ENCODE results near the gene NDUFS1.
"Not testable (repeated sequence)": the region's sequence is repeated elsewhere in the genome, so short reads cannot be mapped to it uniquely, and the experiment has no call there.

Gene NDUFS1

DNA sequence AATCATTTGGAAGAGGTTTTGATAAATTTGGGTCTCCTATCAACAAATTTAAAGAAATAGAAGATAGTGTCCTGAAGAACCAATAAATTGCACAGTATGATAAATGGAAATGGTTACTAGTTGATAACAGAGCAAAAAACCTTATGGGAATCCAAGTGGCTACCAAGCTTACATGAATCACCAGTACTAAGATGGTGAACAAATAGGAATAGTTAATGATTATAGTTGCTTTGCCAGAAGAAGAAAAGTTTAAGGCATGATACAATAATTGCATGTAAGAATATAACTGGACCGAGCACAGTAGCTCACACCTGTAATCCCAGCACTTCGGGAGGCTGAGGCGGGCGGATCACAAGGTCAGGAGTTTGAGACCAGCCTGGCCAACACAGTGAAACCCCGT lies 53.7 kb downstream of the NDUFS1 start:
- H3K27me3 ChIP-seq (ENCODE audit: control insufficient read depth, insufficient read depth, low read length): no peaks in the 10 kb centered on the region
- WGBS (ENCODE audit: insufficient coverage, insufficient read length): no CpG with 5 or more reads among the region's 5 CpGs
- no peaks in the 10 kb centered on the region for H3K9me3 ChIP-seq (ENCODE audit: control insufficient read depth, insufficient read depth, low read length)
- H3K4me1 ChIP-seq (ENCODE audit: control insufficient read depth, insufficient read depth, low read length): no peaks in the 10 kb centered on the region
- no peak for DNase-seq (ENCODE audit: low read depth, low spot score)
- no peaks in the 10 kb centered on the region for H3K36me3 ChIP-seq (ENCODE audit: control insufficient read depth, insufficient read depth, low read length)
- H3K4me3 ChIP-seq (ENCODE audit: low read length): no peak overlapping the region
- H3K27ac ChIP-seq (ENCODE audit: low read length): no peak overlapping the region

DNA sequence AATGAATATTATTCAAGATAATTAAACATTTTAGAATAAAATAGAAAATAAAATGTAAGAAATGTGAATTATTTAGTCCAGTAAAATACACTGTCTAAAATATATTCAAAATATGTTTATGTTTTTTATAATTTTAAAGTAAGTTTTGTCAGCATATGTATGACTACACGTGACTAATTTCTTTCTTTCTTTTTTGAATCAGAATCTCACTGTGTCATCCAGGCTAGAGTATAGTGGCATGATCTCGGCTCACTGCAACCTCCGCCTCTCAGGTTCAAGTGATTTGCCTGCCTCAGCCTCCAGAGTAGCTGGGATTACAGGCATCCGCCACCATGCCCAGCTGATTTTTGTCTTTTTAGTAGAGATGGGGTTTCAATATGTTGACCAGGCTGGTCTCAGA lies 54.2 kb downstream of the NDUFS1 start:
- H3K9me3 ChIP-seq (ENCODE audit: control insufficient read depth, insufficient read depth, low read length): no peaks in the 10 kb centered on the region
- no CpG with 5 or more reads among the region's 4 CpGs for WGBS (ENCODE audit: insufficient coverage, insufficient read length)
- H3K27me3 ChIP-seq (ENCODE audit: control insufficient read depth, insufficient read depth, low read length): no peaks in the 10 kb centered on the region
- H3K36me3 ChIP-seq (ENCODE audit: control insufficient read depth, insufficient read depth, low read length): no peaks in the 10 kb centered on the region
- H3K4me3 ChIP-seq (ENCODE audit: low read length): no peak overlapping the region
- H3K27ac ChIP-seq (ENCODE audit: low read length): no peak overlapping the region
- DNase-seq (ENCODE audit: low read depth, low spot score): no peak
- H3K4me1 ChIP-seq (ENCODE audit: control insufficient read depth, insufficient read depth, low read length): no peaks in the 10 kb centered on the region

DNA sequence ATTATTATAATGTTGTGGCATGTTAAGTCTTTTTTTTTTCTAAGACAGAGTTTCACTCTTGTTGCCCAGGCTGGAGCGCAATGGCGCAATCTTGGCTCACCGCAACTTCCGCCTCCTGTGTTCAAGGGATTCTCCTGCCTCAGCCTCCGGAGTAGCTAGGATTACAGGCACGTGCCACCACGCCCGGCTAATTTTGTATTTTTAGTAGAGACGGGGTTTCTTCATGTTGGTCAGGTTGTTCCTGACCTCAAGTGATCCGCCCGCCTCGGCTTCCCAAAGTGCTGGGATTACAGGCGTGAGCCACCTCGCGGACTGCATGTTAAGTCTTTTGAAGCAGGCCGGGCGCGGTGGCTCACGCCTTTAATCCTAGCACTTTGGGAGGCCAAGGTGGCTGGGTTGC lies 60.4 kb downstream of the NDUFS1 start:
- not testable (repeated sequence) for H3K27me3 ChIP-seq (ENCODE audit: control insufficient read depth, insufficient read depth, low read length); H3K4me3 ChIP-seq (ENCODE audit: low read length); H3K27ac ChIP-seq (ENCODE audit: low read length); H3K36me3 ChIP-seq (ENCODE audit: control insufficient read depth, insufficient read depth, low read length); DNase-seq (ENCODE audit: low read depth, low spot score); H3K4me1 ChIP-seq (ENCODE audit: control insufficient read depth, insufficient read depth, low read length); H3K9me3 ChIP-seq (ENCODE audit: control insufficient read depth, insufficient read depth, low read length)
- WGBS (ENCODE audit: insufficient coverage, insufficient read length): no CpG with 5 or more reads among the region's 19 CpGs

DNA sequence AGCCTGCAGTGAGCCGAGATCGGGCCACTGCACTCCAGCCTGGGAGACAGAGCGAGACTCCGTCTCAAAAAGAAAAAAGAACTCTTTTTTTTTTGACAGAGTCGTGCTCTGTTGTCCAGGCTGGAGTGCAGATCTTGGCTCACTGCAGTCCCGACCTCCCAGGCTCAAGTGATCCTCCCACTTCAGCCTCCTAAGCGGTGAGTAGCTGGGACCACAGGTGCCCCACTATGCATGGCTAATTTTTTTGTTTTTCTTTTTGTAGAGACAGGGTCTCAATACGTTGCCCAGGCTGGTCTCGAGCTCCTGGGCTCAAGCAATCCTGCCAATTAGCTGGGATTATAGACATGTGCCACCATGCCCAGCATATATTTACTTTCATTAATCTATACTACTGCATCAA lies 60.8 kb downstream of the NDUFS1 start:
- WGBS (ENCODE audit: insufficient coverage, insufficient read length): no CpG with 5 or more reads among the region's 9 CpGs
- Histone ChIP-seq H3K27ac (ENCODE audit: low read length) (no peak overlapping the region), H3K4me3 (ENCODE audit: low read length) (no peak overlapping the region), H3K9me3 (ENCODE audit: control insufficient read depth, insufficient read depth, low read length) (no peaks in the 10 kb centered on the region), H3K36me3 (ENCODE audit: control insufficient read depth, insufficient read depth, low read length) (no peaks in the 10 kb centered on the region), H3K27me3 (ENCODE audit: control insufficient read depth, insufficient read depth, low read length) (no peaks in the 10 kb centered on the region), H3K4me1 (ENCODE audit: control insufficient read depth, insufficient read depth, low read length) (no peaks in the 10 kb centered on the region)
- DNase-seq (ENCODE audit: low read depth, low spot score): no peak

DNA sequence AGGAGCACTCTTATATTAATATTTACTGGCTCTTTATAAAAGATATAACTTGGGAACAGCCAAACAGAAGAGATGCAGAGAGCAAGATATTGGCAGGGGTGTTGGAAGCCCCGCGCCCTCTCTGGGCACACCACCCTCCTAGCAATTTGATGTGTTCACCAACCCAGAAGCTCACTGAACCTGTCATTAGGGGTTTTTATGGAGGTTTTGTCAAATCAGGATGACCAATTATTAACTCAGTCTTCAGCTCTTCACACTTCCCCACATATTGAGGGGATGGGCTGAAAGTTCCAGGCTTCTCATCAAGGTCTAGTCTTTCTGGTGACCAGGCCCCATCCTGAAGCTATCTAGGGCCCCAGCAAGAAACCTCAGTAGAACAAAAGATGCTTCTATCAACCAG lies 62.4 kb downstream of the NDUFS1 start:
- Histone ChIP-seq H3K4me1 (ENCODE audit: control insufficient read depth, insufficient read depth, low read length) (no peaks in the 10 kb centered on the region), H3K9me3 (ENCODE audit: control insufficient read depth, insufficient read depth, low read length) (no peaks in the 10 kb centered on the region), H3K27me3 (ENCODE audit: control insufficient read depth, insufficient read depth, low read length) (no peaks in the 10 kb centered on the region), H3K4me3 (ENCODE audit: low read length) (no peak overlapping the region), H3K36me3 (ENCODE audit: control insufficient read depth, insufficient read depth, low read length) (no peaks in the 10 kb centered on the region), H3K27ac (ENCODE audit: low read length) (no peak overlapping the region)
- no peak for DNase-seq (ENCODE audit: low read depth, low spot score)
- WGBS (ENCODE audit: insufficient coverage, insufficient read length): no CpG with 5 or more reads among the region's 2 CpGs

DNA sequence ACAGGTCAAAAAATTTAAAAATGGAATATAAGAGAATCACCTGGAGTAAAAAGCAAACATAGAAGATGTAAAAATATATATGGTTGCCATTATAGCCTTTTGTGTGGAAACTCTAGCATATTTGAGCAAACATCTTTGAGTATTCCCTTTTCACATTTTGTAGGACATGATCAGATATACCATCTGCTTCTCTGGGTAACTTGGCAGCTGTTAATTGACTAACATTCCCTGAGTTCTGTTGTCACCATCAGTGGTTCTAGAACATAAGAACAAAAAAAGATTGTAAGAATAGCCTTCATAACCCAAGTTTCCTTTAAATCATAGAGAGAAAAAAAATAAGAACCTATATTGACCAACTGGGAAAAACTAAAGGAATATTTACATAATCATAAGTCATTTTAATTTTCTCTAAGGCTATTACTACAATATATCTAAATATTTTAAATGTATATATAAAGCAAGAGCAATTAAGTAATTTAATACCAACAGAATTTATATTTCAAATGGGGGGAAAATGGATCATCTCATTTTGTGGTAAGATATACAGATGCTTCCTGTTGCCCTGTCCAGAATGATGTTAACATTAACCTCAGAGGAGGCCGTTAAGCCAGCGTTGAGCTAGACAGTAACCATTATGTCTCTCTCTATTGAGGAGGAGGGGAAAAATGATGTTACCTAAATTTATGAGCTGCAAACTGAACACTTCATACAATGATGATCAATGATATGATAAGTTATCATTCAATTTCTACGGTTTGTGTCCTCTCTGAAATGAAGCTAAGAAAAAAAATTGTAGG lies 63.5 kb downstream of the NDUFS1 start:
- H3K36me3 ChIP-seq (ENCODE audit: control insufficient read depth, insufficient read depth, low read length): no peaks in the 10 kb centered on the region
- no peaks in the 10 kb centered on the region for H3K4me1 ChIP-seq (ENCODE audit: control insufficient read depth, insufficient read depth, low read length)
- no peaks in the 10 kb centered on the region for H3K27me3 ChIP-seq (ENCODE audit: control insufficient read depth, insufficient read depth, low read length)
- H3K9me3 ChIP-seq (ENCODE audit: control insufficient read depth, insufficient read depth, low read length): no peaks in the 10 kb centered on the region
- no peak for DNase-seq (ENCODE audit: low read depth, low spot score)
- no peak overlapping the region for H3K4me3 ChIP-seq (ENCODE audit: low read length)
- no peak overlapping the region for H3K27ac ChIP-seq (ENCODE audit: low read length)
- no CpG with 5 or more reads among the region's 3 CpGs for WGBS (ENCODE audit: insufficient coverage, insufficient read length)

DNA sequence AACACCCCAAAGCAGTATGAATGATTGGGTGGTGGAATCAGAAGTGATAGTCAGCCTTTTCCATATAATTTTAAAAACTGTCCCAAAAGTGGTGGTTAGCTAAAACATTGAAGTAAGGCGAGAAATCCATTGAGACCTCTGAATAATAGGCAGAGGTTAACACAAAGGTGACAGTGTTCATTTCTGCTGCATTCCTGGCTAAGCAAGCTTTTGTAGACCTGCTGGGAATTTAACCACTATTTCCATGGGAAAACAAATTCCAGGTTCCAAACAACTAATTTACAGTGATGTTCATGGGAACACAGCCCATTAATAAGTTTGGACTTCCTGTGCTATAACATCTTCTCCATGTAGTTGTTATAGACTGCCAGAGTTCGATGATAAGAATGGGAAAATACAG lies 66.9 kb downstream of the NDUFS1 start:
- Histone ChIP-seq H3K27ac (ENCODE audit: low read length) (no peak overlapping the region), H3K36me3 (ENCODE audit: control insufficient read depth, insufficient read depth, low read length) (no peaks in the 10 kb centered on the region), H3K27me3 (ENCODE audit: control insufficient read depth, insufficient read depth, low read length) (no peaks in the 10 kb centered on the region), H3K9me3 (ENCODE audit: control insufficient read depth, insufficient read depth, low read length) (no peaks in the 10 kb centered on the region), H3K4me3 (ENCODE audit: low read length) (no peak overlapping the region), H3K4me1 (ENCODE audit: control insufficient read depth, insufficient read depth, low read length) (no peaks in the 10 kb centered on the region)
- WGBS (ENCODE audit: insufficient coverage, insufficient read length): no CpG with 5 or more reads among the region's 2 CpGs
- DNase-seq (ENCODE audit: low read depth, low spot score): no peak

DNA sequence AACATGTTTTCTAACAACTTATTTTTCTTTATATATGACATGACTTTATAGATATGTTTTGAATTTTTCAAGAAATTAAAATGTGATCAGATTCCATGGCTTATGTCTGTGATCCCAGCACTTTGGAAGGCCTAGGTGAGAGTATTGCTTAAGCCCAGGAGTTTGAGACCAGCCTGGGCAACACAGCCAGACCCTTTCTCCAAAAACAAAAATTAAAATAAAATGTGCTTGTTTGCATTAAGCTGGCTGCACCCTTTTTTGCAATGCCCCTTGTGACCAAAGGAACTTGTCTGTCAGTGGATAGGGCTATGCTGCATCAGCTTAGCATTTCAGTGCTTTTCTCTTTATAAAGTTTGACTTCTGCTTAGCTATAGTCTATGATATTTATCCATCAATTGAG lies 71.0 kb downstream of the NDUFS1 start:
- Histone ChIP-seq H3K4me3 (ENCODE audit: low read length) (no peak overlapping the region), H3K4me1 (ENCODE audit: control insufficient read depth, insufficient read depth, low read length) (no peaks in the 10 kb centered on the region), H3K9me3 (ENCODE audit: control insufficient read depth, insufficient read depth, low read length) (no peaks in the 10 kb centered on the region), H3K36me3 (ENCODE audit: control insufficient read depth, insufficient read depth, low read length) (no peaks in the 10 kb centered on the region), H3K27ac (ENCODE audit: low read length) (no peak overlapping the region), H3K27me3 (ENCODE audit: control insufficient read depth, insufficient read depth, low read length) (no peaks in the 10 kb centered on the region)
- DNase-seq (ENCODE audit: low read depth, low spot score): no peak

DNA sequence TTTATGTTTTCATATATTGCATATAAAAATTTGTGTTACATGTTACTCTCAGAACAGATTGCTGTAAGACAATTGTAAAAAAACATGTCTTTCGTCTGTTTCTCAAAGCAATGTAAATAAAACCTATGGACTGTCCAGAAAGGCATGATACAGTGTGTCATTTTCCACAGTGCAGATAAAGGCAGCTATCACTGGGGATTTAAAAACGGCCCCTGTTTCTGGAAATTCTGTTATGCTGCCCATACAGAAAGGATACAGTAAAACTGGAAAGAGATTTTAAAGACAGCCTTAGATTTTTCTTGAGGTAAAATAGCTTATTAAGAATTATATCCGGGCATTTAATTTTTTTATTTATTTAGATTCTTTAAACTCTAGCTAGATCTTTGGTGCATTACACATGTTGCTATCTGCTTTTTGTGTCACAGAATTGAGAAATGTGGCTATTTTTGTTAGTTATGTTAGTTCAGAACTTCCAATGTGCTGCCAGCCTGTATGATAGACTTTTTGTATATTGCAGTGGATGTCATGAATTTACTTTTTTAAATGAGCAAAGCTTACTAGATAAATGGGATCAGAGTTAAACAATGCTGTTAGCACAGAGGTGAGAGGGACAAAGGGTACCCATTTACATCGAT lies 72.4 kb downstream of the NDUFS1 start:
- Histone ChIP-seq H3K4me3 (ENCODE audit: low read length) (peak overlapping the region; percentile 42; the same call in 1 of the 2 replicates), H3K9me3 (ENCODE audit: control insufficient read depth, insufficient read depth, low read length) (no peaks in the 10 kb centered on the region), H3K4me1 (ENCODE audit: control insufficient read depth, insufficient read depth, low read length) (peaks cover 1% of the 10 kb centered on the region; the same call in 1 of the 2 replicates), H3K27me3 (ENCODE audit: control insufficient read depth, insufficient read depth, low read length) (no peaks in the 10 kb centered on the region), H3K36me3 (ENCODE audit: control insufficient read depth, insufficient read depth, low read length) (no peaks in the 10 kb centered on the region), H3K27ac (ENCODE audit: low read length) (no peak overlapping the region)
- WGBS (ENCODE audit: insufficient coverage, insufficient read length): no CpG with 5 or more reads among the region's 4 CpGs
- no peak for DNase-seq (ENCODE audit: low read depth, low spot score)

DNA sequence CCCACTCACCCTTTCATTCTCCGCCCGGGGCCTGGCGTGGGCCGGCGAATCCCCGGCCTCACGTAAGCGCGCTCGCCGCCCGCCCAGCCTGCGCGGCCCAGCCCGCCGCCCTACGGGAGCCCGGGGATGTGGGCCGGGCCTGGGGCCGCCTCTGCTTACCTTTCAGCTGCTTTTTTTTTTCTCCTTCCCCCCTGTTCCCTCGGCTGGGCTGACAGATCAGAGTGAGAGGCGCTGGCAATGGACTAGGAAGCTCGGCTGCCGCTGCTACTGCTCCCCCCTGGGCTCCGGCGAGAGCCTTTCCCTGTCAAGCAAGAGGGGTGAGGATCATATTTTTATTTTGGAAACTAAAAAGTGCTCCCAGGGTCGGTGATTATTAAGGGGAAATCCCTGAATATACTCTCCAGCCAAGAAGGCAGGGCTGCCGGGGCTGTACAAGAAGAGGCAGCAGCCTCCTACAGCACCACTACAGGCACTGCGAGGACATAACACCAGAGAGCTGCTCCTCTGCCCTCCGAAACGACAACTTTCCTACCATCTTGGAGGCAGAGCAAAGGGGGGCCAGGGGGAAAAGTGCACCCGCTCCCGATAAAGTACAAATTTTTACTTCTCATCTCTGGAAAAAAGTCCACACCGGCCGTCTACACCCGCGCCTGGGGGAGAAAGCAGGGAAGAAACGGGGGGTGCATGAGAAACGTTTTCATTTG lies 73.3 kb downstream of the NDUFS1 start, which contains the start of gene INO80D:
TSS of gene INO80D (minus strand) at position 433 of the 704 bp plus-strand sequence. CDS start 23,158 bp downstream, outside the sequence.
- no peaks in the 10 kb centered on the region for H3K9me3 ChIP-seq (ENCODE audit: control insufficient read depth, insufficient read depth, low read length)
- H3K4me1 ChIP-seq (ENCODE audit: control insufficient read depth, insufficient read depth, low read length): peaks cover 3% of the 10 kb centered on the region; the same call in 1 of the 2 replicates
- H3K27ac ChIP-seq (ENCODE audit: low read length): no peak within 1 kb of the TSS
- WGBS (ENCODE audit: insufficient coverage, insufficient read length): no CpG with 5 or more reads among the region's 39 CpGs
- H3K4me3 ChIP-seq (ENCODE audit: low read length): peak within 1 kb of the TSS; percentile 63
- H3K27me3 ChIP-seq (ENCODE audit: control insufficient read depth, insufficient read depth, low read length): no peaks in the 10 kb centered on the region
- H3K36me3 ChIP-seq (ENCODE audit: control insufficient read depth, insufficient read depth, low read length): no peaks in the 10 kb centered on the region
- no peak for DNase-seq (ENCODE audit: low read depth, low spot score)
